GM23338 (cell line): ENCODE measurements around the gene PGLYRP2. TPM values are rescaled to one million over a fixed set of nuclear protein-coding genes. Genes with fewer than 3 reads are reported as not detected.

Experiments used
- ATAC-seq: fragments of 200-7000 bp; cut with Tn5 transposase; 3 replicates; pipeline ENCODE4 v1.9.1; 2020
- DNase-seq: peaks from one replicate; pipeline ENCODE4 v3.0.0-alpha.2; 2015; ENCODE audit warnings: low spot score
- H2AFZ ChIP-seq: fragments of 200-600 bp; sonication (generic); 2 replicates; pipeline ENCODE4 v1.8.0; 2016; ENCODE audit warnings: antibody characterized with exemption, mild to moderate bottlenecking, moderate library complexity
- H3F3A ChIP-seq: fragments of 200-600 bp; sonication (generic); replicated peaks from 2 replicates; pipeline ENCODE4 v1.8.0; 2017; ENCODE audit warnings: antibody characterized with exemption, mixed run types, low read depth
- H3K27ac ChIP-seq: fragments of 200-600 bp; sonication (generic); 2 replicates; pipeline ENCODE4 v1.6.1; 2016; ENCODE audit warnings: low read depth
- H3K27me3 ChIP-seq: fragments of 200-600 bp; sonication (generic); 2 replicates; pipeline ENCODE4 v1.8.0; 2016; ENCODE audit warnings: mild to moderate bottlenecking, mixed run types, moderate library complexity; ENCODE audit not compliant: insufficient read depth
- H3K36me3 ChIP-seq: fragments of 200-600 bp; sonication (generic); 2 replicates; pipeline ENCODE4 v1.8.0; 2016; ENCODE audit warnings: mild to moderate bottlenecking; ENCODE audit not compliant: insufficient read depth
- H3K4me1 ChIP-seq: fragments of 200-600 bp; sonication (generic); 2 replicates; pipeline ENCODE4 v1.8.0; 2016; ENCODE audit warnings: mild to moderate bottlenecking, moderate library complexity; ENCODE audit not compliant: insufficient read depth
- H3K4me2 ChIP-seq: fragments of 200-600 bp; sonication (generic); 2 replicates; pipeline ENCODE4 v1.7.1; 2017; ENCODE audit warnings: mixed run types
- H3K4me3 ChIP-seq: fragments of 200-600 bp; sonication (generic); 2 replicates; pipeline ENCODE4 v1.6.1; 2016; ENCODE audit warnings: mixed run types
- H3K79me2 ChIP-seq: fragments of 200-600 bp; sonication (generic); replicated peaks from 2 replicates; pipeline ENCODE4 v1.8.0; 2017; ENCODE audit warnings: mild to moderate bottlenecking; ENCODE audit not compliant: insufficient read depth
- H3K9me2 ChIP-seq: fragments of 200-600 bp; sonication (generic); 2 replicates; pipeline ENCODE4 v1.8.0; 2017; ENCODE audit not compliant: insufficient read depth
- H4K20me1 ChIP-seq: fragments of 200-600 bp; sonication (generic); replicated peaks from 2 replicates; pipeline ENCODE4 v1.8.0; 2017; ENCODE audit warnings: mild to moderate bottlenecking; ENCODE audit not compliant: insufficient read depth
- H3K27ac Mint-ChIP-seq: 2 replicates; pipeline ENCODE4 v1.8.0; 2020; ENCODE audit warnings: inconsistent platforms, mild to moderate bottlenecking, moderate library complexity, mixed read lengths
- H3K27me3 Mint-ChIP-seq: 3 replicates; pipeline ENCODE4 v1.8.0; 2022; ENCODE audit warnings: low read depth, mild to moderate bottlenecking, moderate library complexity, mixed read lengths, inconsistent platforms; ENCODE audit not compliant: insufficient read depth, poor library complexity
- H3K36me3 Mint-ChIP-seq: 3 replicates; pipeline ENCODE4 v1.8.0; 2021; ENCODE audit warnings: low read depth, mild to moderate bottlenecking, inconsistent platforms, moderate library complexity, mixed read lengths
- H3K4me1 Mint-ChIP-seq: 3 replicates; pipeline ENCODE4 v1.8.0; 2020; ENCODE audit warnings: mild to moderate bottlenecking, inconsistent platforms, mixed read lengths
- H3K4me3 Mint-ChIP-seq: 3 replicates; pipeline ENCODE4 v1.8.0; 2021; ENCODE audit warnings: moderate library complexity, mild to moderate bottlenecking, inconsistent platforms, mixed read lengths
- H3K9me3 Mint-ChIP-seq: 3 replicates; pipeline ENCODE4 v1.8.0; 2020; ENCODE audit warnings: moderate library complexity, mild to moderate bottlenecking, inconsistent platforms, mixed read lengths
- CREB1 ChIP-seq: fragments of 250-450 bp; sonication (Bioruptor Pico); IDR thresholded peaks from 2 replicates; pipeline ENCODE4 v1.5.0; 2020; ENCODE audit warnings: low read depth, mild to moderate bottlenecking, moderate library complexity
- CTCF ChIP-seq, 2 experiments: fragments of 200-600 bp in 1 of 2; sonication (generic) in 1 of 2; conservative IDR thresholded peaks; 2 replicates each; pipeline versions ENCODE4 v1.5.1 to v1.6.1; 2016 to 2017; ENCODE audit warnings: antibody characterized with exemption in 2 of 2, low read depth in 2 of 2, mild to moderate bottlenecking in 2 of 2, moderate library complexity in 1 of 2
- ETS1 ChIP-seq: IDR thresholded peaks from 2 replicates; pipeline ENCODE4 v1.6.1; 2016; ENCODE audit warnings: antibody characterized with exemption
- EZH2 ChIP-seq: fragments of 200-600 bp; sonication (generic); IDR thresholded peaks from one replicate; pipeline ENCODE4 v1.8.0; 2017; ENCODE audit warnings: antibody characterized with exemption, mild to moderate bottlenecking, low read depth; ENCODE audit not compliant: unreplicated experiment
- EZH2phosphoT487 ChIP-seq: fragments of 200-600 bp; sonication (generic); IDR thresholded peaks from one replicate; pipeline ENCODE4 v1.8.1; 2018; ENCODE audit warnings: antibody characterized with exemption; ENCODE audit not compliant: unreplicated experiment
- JUNB ChIP-seq: IDR thresholded peaks from one replicate; pipeline ENCODE4 v1.6.1; 2016; ENCODE audit warnings: antibody characterized with exemption; ENCODE audit not compliant: unreplicated experiment
- NANOG ChIP-seq: IDR thresholded peaks from 2 replicates; pipeline ENCODE4 v1.6.1; 2016; ENCODE audit warnings: antibody characterized with exemption, borderline replicate concordance
- POLR2AphosphoS5 ChIP-seq: IDR thresholded peaks from 2 replicates; pipeline ENCODE4 v1.6.1; 2016; ENCODE audit warnings: antibody characterized with exemption, low read depth
- STAT1 ChIP-seq: IDR thresholded peaks from one replicate; pipeline ENCODE4 v1.6.1; 2016; ENCODE audit warnings: antibody characterized with exemption; ENCODE audit not compliant: unreplicated experiment
- ZNF114 ChIP-seq: fragments of 250-450 bp; sonication (Bioruptor Pico); IDR thresholded peaks from 2 replicates; pipeline ENCODE4 v1.5.0; 2020; ENCODE audit warnings: mild to moderate bottlenecking, moderate library complexity
- ZNF331 ChIP-seq: fragments of 250-450 bp; sonication (Bioruptor Pico); IDR thresholded peaks from 2 replicates; pipeline ENCODE4 v1.5.0; 2020; ENCODE audit warnings: low read depth, mild to moderate bottlenecking, moderate library complexity
- ZNF462 ChIP-seq: fragments of 250-450 bp; sonication (Bioruptor Pico); IDR thresholded peaks from 2 replicates; pipeline ENCODE4 v1.5.0; 2020; ENCODE audit warnings: mild to moderate bottlenecking, moderate library complexity
- polyA plus RNA-seq: library from polyadenylated mRNA; unstranded; fragments of >200 nt; fragmentation: Nextera tagmentation; extraction: Ambion mirVana; gene quantifications from 2 replicates; pipeline ENCODE4 v1.2.1, GENCODE V29; 2016
- total RNA-seq: library from RNA; depleted of rRNA; stranded (reverse); fragments of >200 nt; shearing (Covaris generic); gene quantifications from 2 replicates; pipeline ENCODE4 v1.2.3, GENCODE V29; 2014

PGLYRP2 gene
- total and polyA plus RNA-seq, 2 experiments from 2014 or later, result not detected

GRCh38 chr19:15425321-15425950 lies 53.9 kb downstream of the PGLYRP2 start (continued):
- no peak for TF ChIP-seq POLR2AphosphoS5
- no peak for TF ChIP-seq EZH2phosphoT487
- no peak for TF ChIP-seq ZNF331 (CRISPR knock-in tag)

GRCh38 chr19:15424692-15425272 lies 54.5 kb downstream of the PGLYRP2 start:
- H3K4me1 ChIP-seq, result no peaks in the 10 kb centered on the region; the same call in 1 of the 2 replicates
- Mint-ChIP-seq H3K27me3 (peaks cover 6% of the 10 kb centered on the region), H3K4me1 (no peaks in the 10 kb centered on the region; the same call in 2 of the 3 replicates), H3K27ac (no peak overlapping the region), H3K36me3 (peaks cover 37% of the 10 kb centered on the region), H3K4me3 (no peak overlapping the region), H3K9me3 (no peaks in the 10 kb centered on the region)
- no peak overlapping the region for H3K4me2 ChIP-seq
- peaks cover 10% of the 10 kb centered on the region for H3F3A ChIP-seq
- no peak overlapping the region for H3K4me3 ChIP-seq
- H3K36me3 ChIP-seq, result no peaks in the 10 kb centered on the region
- ATAC-seq (no peak), DNase-seq (no peak)
- no peaks in the 10 kb centered on the region for H4K20me1 ChIP-seq
- no peak overlapping the region for H3K27ac ChIP-seq
- no peak overlapping the region for H2AFZ ChIP-seq
- H3K9me2 ChIP-seq, result no peaks in the 10 kb centered on the region
- H3K27me3 ChIP-seq, result no peaks in the 10 kb centered on the region
- H3K79me2 ChIP-seq, result no peaks in the 10 kb centered on the region; the same call in 1 of the 2 replicates
- TF ChIP-seq EZH2, result no peak
- TF ChIP-seq STAT1, result no peak
- no peak for TF ChIP-seq ZNF114 (CRISPR knock-in tag)
- TF ChIP-seq CREB1 (CRISPR knock-in tag), result no peak
- no peak for TF ChIP-seq ETS1
- TF ChIP-seq EZH2phosphoT487, result no peak
- no peak for TF ChIP-seq ZNF462 (CRISPR knock-in tag)
- no peak for TF ChIP-seq NANOG
- no peak for TF ChIP-seq JUNB
- no peak for TF ChIP-seq ZNF331 (CRISPR knock-in tag)
- no peak for TF ChIP-seq CTCF (conservative IDR thresholded peaks at IDR 0.05; ENCODE audit: low read depth in 2 of 2)
